Pulmonary artery endothelial cell (primary cell): ENCODE measurements around the gene FDCSP. TPM values are rescaled to one million over a fixed set of nuclear protein-coding genes. Genes with fewer than 3 reads are reported as not detected.
A peak's percentile ranks its signal among the peaks of the same experiment; 100 is the strongest.
"Not testable (repeated sequence)": the region's sequence is repeated elsewhere in the genome, so short reads cannot be mapped to it uniquely, and the experiment has no call there.

Source experiments
- DNase-seq: peaks from one replicate; pipeline ENCODE4 v3.0.0-alpha.2; 2011; ENCODE audit warnings: low read depth, low spot score
- total RNA-seq: library from RNA; depleted of rRNA; stranded (reverse); fragments of >200 nt; gene quantifications from 2 replicates; pipeline ENCODE4 v1.2.3, GENCODE V29; 2014

FDCSP gene
- total RNA-seq: not detected in 2 replicates

GRCh38 chr4:70225824-70226223, at the start of gene FDCSP:
TSS of gene FDCSP (plus strand) at chr4:70226124. CDS start at chr4:70231195, 5,071 bp downstream.
- DNase-seq: no peak

DNA sequence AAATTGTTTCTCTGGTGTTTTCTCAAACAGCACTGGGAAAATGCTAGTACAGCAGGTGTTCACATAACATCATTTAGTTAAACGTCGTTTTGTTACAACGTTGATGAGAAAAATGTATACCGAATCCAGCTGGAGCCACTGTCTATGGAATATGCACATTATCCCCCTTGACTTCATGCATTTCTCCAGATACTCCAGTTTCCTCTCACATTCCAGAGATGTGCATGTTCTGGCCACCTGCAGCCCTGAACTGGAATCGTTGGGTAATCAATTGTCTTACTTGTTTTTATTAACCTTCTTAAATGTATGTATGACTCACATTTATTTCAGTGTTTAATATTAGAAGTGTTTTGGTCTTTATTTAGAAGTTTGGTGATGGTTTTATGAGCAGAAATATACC, 48.8 kb upstream of the FDCSP start:
- no peak for DNase-seq

- DNase-seq: no peak
Observed at GRCh38 chr4:70178075-70178660, 47.8 kb upstream of the FDCSP start.

- no peak for DNase-seq
Observed at GRCh38 chr4:70179811-70180210, 46.1 kb upstream of the FDCSP start.

- DNase-seq: no peak
Observed at GRCh38 chr4:70181864-70182263, 44.1 kb upstream of the FDCSP start.

- no peak for DNase-seq
Observed at GRCh38 chr4:70182517-70183167, 43.3 kb upstream of the FDCSP start.

GRCh38 chr4:70183168-70183939, 42.6 kb upstream of the FDCSP start:
- DNase-seq: peak; percentile 7

DNA sequence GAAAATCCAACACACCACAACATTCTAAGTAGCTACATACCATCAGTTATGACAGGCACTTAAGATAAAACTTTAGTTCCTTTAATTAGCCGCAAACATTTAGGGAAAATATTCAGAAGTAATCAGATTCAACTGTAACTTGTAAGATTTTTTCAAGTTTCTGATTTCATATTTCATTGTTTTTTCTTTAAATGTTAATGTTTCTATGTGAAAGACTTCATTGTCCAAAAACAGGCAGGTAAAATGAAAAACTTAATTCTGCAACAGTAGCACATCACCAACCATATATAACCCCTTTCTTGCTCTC, 42.0 kb upstream of the FDCSP start:
- DNase-seq: no peak

DNA sequence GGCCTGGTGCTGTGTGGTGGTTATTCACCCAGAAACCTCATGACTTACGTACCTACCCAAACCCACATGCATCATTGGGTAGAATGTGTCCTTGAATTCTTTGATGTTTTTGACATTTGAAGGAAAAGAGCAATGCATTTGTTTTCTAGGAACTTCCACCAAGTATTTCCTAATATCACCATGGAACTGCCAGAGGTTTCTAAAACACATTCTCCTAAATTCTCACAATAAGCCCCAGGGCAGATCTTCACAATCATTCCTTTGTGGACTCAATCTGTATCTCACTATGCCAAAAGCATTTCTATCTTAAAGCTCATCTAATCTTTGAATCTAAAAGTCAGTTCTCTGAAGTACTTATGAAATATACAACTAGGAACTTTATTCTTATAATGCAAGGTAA, 38.7 kb upstream of the FDCSP start:
- DNase-seq: no peak

- DNase-seq: no peak
Observed at GRCh38 chr4:70190579-70190978, 35.3 kb upstream of the FDCSP start.

GRCh38 chr4:70191647-70192046, 34.3 kb upstream of the FDCSP start:
- no peak for DNase-seq

- no peak for DNase-seq
Observed at GRCh38 chr4:70192895-70193294, 33.0 kb upstream of the FDCSP start.

- DNase-seq: no peak
Observed at GRCh38 chr4:70195425-70195824, 30.5 kb upstream of the FDCSP start, which contains the start of gene ODAM. TSS of gene ODAM (plus strand) at chr4:70195725. CDS start at chr4:70196544, 819 bp downstream.

DNA sequence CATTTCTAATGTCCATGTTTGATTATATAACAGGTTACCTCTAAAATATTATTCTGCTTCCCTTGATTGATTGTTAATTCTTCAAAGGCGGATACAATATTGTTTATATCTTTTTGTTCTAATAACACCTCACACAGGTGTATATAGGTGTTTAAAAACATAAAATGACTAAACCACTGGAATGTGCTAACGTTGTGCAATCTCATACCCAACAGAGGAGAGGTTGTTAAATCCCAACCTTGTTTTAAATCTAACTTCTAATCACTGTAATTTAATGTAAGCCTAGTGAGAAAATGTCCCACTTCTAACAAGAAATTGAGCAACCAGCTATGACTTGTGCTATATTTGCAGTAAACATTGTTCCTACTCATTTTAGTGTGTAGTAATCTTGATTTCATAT, 29.1 kb upstream of the FDCSP start:
- DNase-seq: no peak

DNA sequence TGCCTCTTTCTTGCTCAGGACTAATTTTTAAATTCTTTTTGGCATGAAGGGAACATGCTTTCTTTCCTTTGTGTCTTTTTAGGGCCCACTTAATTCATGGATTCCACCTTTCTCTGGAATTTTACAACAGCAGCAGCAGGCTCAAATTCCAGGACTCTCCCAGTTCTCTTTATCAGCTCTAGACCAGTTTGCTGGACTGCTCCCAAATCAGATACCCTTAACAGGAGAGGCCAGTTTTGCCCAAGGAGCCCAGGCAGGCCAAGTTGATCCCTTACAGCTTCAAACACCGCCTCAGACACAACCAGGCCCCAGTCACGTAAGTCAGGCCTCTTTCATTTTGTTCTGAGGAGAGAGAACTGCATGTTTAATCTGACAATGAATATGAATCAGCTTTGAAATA, 28.1 kb upstream of the FDCSP start:
- DNase-seq: no peak

DNA sequence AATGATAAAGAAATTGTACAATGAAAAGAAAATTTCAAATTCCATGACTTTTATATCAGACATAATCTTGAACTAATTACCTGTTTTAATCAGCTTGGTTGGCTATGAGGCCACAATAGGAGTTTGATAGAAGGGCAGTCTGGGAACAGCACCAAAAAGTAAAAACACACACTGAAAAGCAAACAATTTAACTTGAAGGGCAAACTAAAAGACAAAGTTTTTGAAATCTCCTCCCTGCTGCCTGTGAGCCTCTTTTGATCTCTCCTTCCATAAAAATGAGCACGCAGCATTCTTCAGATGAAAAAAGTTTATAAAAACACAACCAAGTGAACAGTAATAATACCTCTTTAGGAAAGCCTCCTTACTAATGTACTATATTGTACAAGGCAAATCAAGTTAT, 22.3 kb upstream of the FDCSP start:
- DNase-seq: no peak

- DNase-seq: not testable (repeated sequence)
Observed at GRCh38 chr4:70212752-70213151, 13.2 kb upstream of the FDCSP start.

- not testable (repeated sequence) for DNase-seq
Observed at GRCh38 chr4:70216109-70216508, 9.8 kb upstream of the FDCSP start.

DNA sequence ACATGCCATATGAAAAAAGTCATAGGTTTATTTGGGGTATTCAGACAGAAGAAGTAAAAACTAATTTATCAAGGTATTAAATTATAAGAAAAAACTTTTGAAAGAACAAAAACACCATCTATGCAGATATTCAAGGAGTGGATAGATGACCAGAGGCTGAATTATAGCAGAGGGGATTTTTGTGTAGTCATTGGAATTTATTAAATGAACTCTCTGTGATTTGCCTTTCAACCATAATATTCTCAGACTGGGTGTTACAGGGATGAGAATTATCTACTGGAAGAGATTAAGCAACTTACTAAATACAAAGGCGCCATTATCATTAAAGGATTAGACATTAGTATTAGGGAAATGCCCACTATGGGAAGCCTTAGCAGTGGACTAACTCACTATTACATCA, 9.4 kb upstream of the FDCSP start:
- DNase-seq: not testable (repeated sequence)

DNA sequence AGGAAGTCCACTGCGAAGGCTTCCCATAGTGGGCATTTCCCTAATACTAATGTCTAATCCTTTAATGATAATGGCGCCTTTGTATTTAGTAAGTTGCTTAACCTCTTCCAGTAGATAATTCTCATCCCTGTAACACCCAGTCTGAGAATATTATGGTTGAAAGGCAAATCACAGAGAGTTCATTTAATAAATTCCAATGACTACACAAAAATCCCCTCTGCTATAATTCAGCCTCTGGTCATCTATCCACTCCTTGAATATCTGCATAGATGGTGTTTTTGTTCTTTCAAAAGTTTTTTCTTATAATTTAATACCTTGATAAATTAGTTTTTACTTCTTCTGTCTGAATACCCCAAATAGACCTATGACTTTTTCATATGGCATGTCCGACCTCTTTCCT, 4.5 kb upstream of the FDCSP start:
- not testable (repeated sequence) for DNase-seq

DNA sequence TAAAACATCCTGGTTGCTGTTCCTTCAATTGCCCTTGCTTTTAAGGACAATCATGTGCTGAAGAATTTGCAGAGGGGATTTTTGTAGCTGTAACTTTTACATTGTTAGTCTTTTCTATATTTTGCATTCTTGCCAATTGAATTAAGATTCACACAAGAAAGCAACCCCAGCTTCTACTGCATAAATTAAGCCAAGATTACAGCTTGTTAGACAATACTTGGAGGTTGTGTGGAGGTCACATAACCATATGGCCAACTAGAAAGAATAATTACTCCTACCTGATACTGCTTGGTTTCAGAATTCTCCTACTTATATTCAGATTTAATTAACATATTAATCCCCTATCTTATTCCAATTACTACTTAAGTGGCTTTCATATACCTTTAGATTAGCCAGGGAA, 4.1 kb upstream of the FDCSP start:
- not testable (repeated sequence) for DNase-seq

GRCh38 chr4:70236125-70236524, 10.2 kb downstream of the FDCSP start:
- no peak for DNase-seq
